AG08395 (cell line): ENCODE results near the gene DNAJC6.
A peak's percentile ranks its signal among the peaks of the same experiment; 100 is the strongest.
"Not testable (repeated sequence)": the region's sequence is repeated elsewhere in the genome, so short reads cannot be mapped to it uniquely, and the experiment has no call there.

Source experiments
- DNase-seq: peaks from one replicate; pipeline ENCODE4 v3.0.0; 2012; ENCODE audit warnings: mixed read lengths, low spot score

Gene DNAJC6

DNA sequence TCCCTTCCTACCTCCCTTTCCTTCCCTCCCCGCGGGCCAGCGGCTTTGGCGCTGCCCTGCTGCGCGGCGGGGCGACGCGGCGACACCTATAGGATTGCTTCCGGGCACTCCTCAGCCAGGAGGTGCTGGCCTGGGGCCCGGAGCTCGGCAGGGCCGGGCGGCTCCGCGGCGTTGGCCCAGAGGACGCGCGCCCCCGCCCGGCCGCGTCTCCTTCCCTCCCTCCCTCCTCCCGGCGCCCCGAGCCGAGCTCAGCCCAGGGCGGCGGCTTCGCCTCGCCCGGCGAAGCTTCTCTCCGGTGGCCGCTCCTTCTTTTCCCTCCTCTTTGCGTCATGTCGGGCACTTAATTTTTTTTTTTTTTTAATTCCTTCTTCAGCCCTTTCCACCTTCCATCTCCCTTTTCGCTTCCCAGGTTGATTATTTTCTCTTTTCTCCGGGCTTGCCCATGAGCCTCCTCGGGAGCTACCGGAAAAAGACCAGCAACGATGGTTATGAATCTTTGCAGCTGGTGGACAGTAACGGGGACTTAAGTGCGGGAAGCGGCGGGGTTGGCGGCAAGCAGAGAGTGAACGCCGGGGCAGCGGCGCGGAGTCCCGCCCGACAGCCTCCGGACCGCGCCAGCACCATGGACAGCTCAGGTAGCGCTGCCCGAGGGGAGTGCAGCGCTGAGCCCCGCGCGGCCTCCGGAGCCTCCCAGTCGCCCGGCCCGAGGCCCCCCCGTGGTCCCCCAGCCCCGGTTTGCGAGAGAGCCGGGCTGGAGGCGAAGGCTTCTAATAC is at the start of gene DNAJC6:
Gene DNAJC6, plus strand, starts transcription at position 240 of the 774 bp plus-strand sequence. Its CDS starts 203 bp downstream, at position 443.
- DNase-seq = peak; percentile 84

DNA sequence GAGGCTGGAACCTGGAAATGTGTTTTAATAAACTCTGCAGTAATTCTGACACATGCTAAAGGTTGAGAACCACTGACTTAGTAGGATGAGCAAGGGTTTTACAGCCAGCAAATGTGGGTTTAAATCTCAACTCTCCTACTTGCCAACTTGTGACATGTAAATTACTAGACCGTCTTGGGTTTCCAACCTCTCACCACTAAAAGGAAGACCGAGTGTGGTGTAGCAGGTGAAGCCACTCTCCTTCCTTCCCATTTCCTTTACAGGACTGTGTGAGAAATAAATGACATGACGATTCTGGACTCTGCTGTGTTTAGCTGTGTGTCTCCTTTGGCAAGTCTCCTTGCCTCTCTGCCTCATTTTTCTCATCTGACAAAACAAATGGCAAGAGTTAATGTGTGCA is 49.5 kb upstream of the DNAJC6 start:
- no peak for DNase-seq

DNA sequence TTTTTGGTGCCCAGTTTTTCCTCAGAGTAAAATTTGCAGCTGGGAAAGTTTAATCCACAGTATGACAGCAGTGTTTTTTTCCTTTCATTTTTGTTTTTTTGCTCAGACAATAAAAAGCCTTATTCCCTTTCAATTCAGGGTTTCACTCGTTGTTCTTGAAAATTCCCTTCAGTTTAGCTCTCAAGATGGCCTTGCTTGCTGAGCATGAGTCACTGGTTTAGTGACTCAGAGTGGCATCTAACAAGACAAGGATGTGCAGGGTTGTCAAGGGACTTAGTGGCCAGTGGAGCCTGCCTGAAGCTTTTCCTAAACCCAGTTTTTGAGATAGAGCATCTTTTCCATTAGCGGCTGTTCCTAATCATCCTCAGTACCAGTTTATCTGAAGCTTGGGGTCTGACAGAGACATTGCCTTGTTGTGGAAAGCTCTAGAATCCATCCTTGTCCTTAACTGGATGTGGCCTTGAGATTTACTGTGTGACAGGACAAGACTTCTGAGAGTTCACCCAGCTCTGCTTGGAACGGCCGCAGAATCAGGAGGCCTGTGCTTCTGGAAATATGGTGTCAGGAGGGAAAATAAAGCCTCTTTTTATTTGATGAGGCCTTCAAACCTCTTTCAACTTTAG is 48.4 kb upstream of the DNAJC6 start:
- DNase-seq = peak; percentile 91

DNA sequence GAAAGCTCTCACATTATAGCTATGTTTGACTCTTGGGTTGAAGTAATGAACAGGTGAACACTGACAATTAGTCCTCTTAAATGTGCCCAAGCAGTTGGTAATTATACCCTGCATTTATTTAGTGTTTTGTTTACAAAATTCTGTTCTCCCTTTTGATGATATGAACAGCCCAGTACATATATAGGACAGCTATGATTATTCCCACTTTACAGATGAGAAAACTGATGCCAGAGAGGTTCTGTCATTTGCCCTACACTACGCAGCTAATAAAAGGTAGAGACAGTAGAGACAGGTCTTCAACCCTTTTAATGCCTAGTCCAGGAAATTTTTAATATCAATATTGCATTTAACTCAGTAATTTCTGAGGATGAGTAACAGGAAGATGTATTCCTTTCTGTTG is 46.1 kb upstream of the DNAJC6 start:
- DNase-seq = no peak

DNA sequence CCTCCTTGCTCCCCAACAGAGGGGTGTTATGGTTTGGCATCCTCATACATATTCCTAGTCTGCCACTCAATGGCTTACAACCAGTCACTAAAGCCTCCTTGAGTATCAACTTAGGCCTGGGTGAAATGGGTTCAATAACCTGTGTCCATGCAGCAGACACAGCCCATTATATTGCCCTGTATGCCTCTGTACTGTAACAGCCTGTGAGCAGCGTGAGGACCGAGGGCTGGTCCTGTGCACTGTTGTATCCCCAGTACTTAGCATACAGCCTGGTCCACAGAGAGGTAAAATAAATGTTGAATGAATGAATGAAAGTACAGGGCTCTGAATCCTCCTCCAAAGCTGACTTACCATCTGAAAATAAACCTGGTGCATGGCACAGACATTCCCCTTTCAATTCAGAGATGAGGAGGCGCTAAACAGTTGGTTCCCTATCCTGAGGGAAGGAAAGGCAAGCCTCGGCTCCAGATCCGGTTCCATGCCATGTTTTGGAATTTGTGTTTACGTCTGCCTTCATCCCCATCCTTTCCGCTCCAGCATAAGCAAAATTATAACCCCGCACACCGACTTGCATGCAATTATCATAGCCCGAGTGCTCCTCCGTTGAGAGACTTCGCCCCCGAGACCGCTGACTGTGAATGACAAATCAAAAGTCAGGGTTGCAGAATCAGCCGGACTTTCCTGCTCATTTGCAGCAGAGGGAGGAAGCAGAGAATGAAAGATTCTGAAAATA is 45.0 kb upstream of the DNAJC6 start:
- peak; percentile 63 for DNase-seq

DNA sequence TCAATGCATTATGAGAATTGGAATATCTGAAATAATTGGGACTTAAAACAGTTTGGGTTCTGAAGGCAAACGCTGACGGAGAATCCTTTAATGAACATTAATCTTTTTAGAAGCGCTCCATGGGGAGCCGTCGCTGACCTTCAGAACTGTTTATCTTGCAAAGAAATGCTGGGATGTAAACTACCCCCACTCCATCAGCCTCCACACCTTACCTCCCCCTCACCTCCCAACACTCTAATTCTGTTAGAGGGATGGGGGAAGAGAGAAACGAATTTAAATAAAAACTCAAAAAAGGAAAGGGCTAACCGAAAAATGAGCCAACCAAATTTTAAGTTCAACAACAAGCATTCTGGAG is 44.1 kb upstream of the DNAJC6 start:
- no peak for DNase-seq

DNA sequence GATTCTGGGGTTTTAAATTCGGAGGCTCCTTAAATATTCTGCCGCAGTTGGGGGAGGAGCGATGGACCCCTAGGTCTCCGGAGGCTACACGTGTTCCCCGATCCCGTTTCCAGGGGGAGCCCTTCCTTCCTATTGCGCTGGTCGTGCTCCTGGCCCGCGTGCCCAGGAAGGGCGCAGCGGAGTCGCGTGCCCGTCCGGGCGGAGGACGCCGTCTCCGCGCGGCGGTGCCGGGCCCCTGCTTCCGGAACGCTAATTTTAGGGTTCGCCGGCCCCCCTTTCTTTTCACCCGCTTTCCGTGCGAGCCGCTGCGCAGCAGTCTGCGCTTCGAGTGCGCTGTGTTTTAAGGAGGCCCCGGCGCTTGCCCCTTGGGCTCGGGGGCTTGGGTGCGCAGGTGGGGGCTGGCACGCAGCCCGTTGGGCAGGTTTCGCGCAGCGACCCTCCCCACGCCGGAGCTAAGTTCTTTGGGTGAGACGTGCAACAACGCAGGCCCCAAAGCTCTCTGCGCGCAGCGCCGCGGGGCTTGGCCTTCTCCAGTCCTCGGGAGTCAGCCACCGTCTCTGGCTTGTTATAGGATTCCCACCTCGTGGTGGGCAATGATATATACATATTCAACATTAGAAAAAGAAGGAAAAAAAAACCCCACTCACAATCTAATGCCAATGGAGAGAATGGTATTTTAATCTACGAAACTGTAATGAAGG is 43.5 kb upstream of the DNAJC6 start:
- DNase-seq = peak; percentile 67

DNA sequence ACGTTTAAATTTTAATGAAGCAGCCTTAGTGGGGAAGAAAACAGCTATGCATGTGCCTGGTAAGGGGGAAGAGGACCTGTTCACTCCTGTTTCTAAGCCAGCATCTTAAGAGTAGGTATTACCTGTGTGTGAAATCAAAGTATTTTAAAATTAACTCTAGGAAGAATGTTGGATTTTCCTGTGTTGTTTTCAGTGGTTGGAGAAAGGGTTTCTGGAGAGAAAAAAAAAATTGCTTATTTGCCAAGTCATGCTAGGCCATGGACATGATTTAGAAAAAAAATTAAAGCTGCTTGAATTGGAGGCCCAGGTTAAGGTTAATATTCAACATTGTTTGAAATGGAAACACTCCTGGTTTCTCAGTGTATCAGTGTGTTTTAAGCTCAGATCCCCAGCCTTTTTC is 42.9 kb upstream of the DNAJC6 start:
- DNase-seq = no peak

DNA sequence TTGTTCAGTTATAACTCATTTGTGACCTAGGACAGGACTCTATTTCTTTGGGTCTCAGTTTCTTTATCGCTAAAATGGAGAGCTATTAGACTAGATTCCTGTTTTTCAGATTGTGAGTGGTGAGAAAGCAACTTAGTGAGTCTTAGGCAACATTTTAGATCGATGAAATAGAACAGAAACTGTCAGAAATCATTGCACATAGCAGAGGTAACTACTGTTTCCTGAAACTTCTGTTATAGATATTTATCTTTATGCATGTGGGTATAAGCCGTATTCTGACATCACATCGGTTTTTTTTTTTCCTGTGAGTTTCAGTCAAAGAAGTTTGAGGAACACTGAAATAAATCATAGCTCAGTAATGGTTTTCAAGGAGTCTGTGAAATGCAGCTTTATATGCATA is 42.1 kb upstream of the DNAJC6 start:
- no peak for DNase-seq

DNA sequence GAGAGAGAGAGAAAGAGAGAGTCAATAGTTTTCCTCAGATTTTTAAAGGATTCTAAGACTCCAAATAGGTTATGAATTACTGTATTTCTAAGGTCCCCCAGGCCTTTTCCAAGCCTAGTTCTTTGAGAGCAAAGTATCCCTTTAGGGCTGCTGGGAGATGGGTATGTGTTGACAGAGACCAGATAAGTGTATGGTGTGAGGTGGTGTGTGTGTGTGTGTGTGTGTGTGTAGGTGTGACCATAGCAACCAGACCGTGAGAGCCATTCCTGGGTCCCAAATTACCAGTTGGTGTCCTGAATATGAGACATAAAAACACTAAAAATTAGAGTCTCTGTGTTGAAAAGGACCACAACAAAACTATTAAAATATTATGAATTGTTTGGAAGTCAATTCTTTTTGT is 41.7 kb upstream of the DNAJC6 start:
- no peak for DNase-seq

DNA sequence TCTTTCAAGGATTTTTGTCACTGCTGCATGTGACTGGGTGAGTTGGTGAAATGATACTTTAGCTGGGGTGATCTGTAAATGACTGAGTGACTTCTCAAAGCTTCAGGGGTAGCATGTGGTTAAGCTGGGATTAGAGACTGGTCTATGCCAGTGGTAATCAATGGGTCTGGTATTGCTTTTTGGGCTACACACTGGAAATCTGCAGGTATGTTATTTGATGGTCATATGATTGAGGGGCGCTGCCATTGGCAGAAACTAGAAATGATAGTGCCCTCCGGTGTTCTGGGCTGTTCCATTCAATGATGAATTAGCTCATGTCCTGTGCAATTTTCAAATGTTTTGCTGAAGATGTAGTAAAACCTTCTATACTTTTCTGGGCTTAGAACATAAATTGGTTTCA is 39.7 kb upstream of the DNAJC6 start:
- no peak for DNase-seq

DNA sequence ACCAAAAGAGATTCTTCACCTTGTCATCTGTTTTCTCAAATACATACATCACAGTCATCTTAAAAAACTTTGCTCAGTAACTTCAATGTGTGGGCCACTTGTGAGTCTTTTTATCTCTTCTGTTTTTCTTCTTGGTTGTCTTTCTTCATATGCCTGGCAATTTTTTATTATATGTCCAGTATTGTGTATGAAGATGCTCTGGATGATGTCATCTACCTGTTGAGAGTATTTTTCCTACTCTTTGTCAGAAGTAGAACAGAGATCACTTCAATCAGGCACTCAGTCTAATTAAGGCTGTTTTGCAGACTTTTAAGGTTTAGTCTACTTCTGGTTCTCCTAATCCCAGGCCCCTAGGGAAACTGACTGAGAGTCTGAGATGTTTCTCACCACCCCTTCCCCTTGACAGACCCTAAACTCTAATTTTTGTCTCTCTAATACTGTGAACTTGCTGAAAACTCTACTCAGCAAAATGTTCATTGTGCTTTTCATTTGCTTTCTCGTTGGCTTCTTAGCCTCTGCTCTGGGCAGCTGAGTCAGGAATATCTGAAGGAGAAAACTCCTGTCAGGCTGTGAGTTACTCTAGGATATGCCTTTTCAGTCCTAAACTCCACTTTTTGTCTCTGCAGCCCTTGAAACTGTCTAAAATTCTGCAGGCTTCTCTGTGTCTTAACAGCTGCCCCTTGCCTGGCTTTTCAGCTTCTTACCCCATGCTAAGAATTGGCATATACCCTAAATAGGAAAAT is 33.0 kb upstream of the DNAJC6 start:
- no peak for DNase-seq

DNA sequence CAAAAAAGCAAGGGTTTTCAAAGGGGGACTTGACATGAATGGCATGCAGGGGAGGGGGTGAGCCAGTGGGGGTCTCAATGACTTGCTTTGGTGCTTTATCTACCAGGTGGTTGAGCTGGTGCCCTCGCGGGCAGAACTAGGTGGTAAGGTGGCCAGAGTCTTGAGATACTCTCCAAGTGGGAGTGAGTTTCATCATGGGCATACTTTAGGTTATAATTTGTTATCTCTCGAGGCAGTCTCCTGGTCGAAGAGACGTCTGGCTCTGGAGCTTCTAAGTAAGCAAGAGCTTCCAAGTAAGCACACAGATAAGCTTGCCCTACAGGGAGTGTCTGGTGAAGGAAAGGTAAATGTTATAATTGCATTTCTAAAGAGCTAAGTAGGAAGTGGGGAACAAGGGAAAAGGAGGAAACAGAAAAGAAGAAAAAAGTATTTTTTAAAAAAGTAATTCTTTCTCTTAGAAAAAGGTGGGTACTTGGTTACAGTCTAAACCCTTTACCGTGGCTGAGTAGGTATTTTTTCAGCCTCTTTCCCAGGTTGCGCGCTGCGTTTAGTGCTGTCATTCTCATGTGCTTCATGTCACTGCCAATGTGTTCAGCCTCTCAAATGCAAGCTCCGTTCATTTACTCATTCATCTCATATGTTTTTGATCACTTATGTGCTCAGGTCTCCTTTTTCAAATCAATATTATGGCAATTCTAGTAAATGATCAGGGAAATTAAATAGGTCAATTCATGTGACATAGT is 31.6 kb upstream of the DNAJC6 start:
- no peak for DNase-seq

DNA sequence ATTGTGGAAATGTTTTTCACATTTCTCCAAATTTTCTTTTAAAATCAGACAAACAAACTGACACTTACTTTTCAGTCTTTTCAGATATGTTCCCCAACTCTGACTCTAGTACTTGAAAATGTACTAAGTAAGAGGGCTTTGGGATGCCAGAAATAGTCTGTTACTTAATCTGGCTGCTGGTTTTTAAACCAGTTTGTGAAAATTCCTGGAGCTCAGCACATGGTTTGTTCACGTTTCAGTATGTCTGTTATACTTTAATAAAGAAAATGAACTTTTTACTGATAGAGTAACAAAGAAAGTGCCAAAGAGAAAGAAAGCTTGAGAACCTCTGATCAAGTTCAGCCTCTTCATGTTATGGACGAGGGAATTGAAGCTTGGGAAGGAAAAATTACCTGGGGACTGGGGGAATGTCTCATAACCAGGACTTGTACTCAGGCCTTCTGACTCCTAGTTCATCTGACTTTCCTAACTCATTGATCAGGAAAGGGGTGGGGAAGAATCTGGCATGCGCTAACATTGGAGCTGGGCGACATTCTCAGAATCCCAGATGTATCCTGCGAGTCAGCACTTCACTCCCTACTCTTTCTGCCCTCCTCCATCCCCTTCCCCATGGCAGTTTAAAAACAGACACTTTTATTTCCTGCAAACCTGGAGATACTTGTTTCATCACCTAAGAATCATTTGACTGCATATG is 30.8 kb upstream of the DNAJC6 start:
- no peak for DNase-seq

DNA sequence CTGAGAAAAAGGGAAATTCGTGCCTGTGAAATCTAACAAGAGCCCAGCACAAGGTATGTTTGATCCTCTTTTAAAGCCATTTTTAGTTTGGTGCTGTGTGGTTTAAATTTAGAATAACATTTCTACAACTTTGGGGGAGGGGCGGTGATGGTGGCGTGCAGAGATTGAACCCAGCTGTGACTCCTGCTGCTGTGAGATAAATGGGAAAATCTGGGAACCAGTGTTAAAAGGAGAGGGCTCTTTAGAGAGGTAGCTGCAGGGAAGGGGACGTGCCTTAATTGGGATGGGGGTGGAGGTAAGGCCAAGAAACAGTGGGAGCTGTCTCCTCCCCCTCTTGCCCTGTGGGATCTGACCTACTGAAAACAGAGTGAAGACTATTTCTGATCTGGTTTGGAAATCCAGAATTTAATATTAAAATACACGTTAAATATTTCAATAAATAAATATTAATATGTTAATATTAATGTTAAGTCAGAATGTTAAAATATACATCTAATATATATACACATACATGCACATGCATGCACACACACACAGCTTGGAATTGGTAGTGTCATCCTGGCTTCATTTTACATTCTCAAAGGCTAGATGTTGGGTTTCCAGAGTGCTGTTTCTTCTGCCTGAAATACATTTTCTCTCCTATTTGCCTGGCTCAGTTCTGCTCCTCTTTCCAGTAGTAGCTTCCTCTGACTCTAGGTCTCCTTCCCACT is 30.1 kb upstream of the DNAJC6 start:
- no peak for DNase-seq

DNA sequence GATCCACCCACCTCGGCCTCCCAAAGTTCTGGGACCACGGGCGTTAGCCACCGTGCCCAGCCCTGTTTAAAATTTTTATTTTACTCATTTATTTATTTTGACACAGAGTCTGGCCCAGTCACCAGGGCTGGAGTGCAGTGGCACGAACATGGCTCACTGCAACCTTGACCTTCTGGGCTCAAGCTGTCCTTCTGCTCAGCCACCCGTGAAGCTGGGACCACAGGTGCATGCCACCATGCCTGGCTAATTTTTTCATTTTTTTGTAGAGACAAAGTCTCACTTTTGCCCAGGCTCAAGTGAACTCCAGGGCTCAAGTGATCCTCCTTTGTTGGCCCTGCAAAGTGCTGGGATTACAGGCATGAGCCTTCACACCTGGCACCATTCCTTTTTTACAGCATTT is 27.5 kb upstream of the DNAJC6 start:
- no peak for DNase-seq

DNA sequence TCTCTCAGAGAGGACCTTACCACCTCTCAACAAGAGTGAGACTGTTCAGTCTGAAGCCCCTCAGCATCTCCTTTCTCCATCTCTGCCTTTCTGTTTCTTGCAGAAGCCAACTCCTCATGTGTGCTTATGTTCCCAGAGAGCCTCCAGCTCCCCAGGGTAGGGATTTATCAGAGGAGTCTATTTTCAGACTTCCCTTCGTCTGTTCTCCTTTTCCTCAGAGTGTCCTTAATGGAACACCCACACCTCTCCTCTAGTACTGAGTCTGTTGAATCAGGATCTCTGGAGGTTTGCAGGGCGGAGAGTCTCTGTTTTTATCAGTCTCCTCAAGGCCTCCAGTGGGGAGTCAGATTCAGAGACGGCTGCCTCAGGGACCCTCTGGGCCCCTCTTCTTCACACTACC is 25.1 kb upstream of the DNAJC6 start:
- DNase-seq = no peak

DNA sequence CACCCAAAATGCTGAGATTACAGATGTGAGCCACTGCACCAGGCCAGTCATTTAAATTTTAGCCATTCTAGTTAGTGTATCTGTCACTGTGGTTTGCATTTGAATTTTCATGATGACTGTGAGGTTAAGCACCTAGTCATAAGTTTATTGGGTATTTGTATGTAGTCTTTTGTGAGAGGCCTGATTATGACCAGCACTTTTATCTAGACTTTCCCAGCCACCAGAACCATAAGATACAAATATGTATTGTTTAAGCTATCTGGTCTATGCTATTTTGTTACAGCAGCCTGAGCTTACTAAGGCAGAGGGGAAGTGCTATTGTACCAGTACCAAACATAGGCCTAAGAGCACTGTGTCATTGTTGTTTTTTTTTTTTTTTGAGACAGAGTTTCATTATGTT is 19.9 kb upstream of the DNAJC6 start:
- no peak for DNase-seq

DNA sequence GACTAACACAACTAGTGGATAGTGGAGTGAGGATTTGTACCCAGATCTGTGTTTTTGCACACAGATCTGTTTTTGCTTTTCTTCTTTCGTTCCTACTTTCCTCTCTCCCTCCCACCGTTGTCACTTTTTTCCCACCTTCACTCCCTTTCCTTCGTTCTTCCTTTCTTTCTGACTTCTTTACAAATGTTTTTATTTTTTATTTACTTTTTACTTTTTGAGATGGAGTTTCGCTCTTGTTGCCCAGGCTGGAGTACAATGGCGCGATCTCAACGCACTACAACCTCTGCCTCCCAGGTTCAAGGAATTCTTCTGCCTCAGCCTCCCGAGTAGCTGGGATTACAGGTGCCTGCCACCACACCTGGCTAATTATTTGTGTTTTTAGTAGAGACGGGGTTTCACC is 17.5 kb upstream of the DNAJC6 start:
- DNase-seq = not testable (repeated sequence)
